Lung (tissue), 12 donors: ENCODE results near the gene ARHGAP28. TPM values are rescaled to one million over a fixed set of nuclear protein-coding genes. Genes with fewer than 3 reads are reported as not detected.

Source experiments
- ATAC-seq: fragments of 200-7000 bp; cut with Tn5 transposase; one replicate; pipeline ENCODE4 v1.9.1; 2020; ENCODE audit warnings: moderate number of reproducible peaks; ENCODE audit not compliant: insufficient read depth, low FRiP score
- DNase-seq, 3 donors: peaks; one replicate each; pipeline ENCODE4 v3.0.0-alpha.2; 2013 to 2017
- H3K27ac ChIP-seq, 2 donors: one replicate each; pipeline ENCODE4 v1.5.1; 2013; ENCODE audit warnings: mild to moderate bottlenecking in 2 of 2, moderate library complexity in 2 of 2, control low read depth in 1 of 2, inconsistent platforms in 1 of 2, low read depth in 1 of 2, low read length in 1 of 2
- H3K27me3 ChIP-seq, 3 donors: one replicate each; pipeline ENCODE4 v1.5.1; 2013; ENCODE audit warnings: low read length in 2 of 3; ENCODE audit not compliant: control insufficient read depth in 3 of 3, insufficient read depth in 3 of 3
- H3K36me3 ChIP-seq, 4 donors: one replicate each; pipeline ENCODE4 v1.5.1; 2013; ENCODE audit warnings: low read length in 4 of 4, mild to moderate bottlenecking in 1 of 4, moderate library complexity in 1 of 4; ENCODE audit not compliant: control insufficient read depth in 4 of 4, insufficient read depth in 4 of 4
- H3K4me1 ChIP-seq, 5 donors: one replicate each; pipeline ENCODE4 v1.5.1; 2013; ENCODE audit warnings: low read length in 5 of 5, mild to moderate bottlenecking in 2 of 5, moderate library complexity in 1 of 5; ENCODE audit not compliant: control insufficient read depth in 5 of 5, insufficient read depth in 5 of 5
- H3K4me3 ChIP-seq: one replicate; pipeline ENCODE4 v1.5.1; 2013; ENCODE audit warnings: mild to moderate bottlenecking, control low read depth, moderate library complexity
- H3K9ac ChIP-seq, 2 donors: one replicate each; pipeline ENCODE4 v1.5.1; 2013; ENCODE audit warnings: low read length in 2 of 2, control low read depth in 1 of 2; ENCODE audit not compliant: insufficient read depth in 1 of 2
- H3K9me3 ChIP-seq, 4 donors: one replicate each; pipeline ENCODE4 v1.5.1; 2013; ENCODE audit warnings: low read length in 3 of 4, mild to moderate bottlenecking in 1 of 4, moderate library complexity in 1 of 4; ENCODE audit not compliant: control insufficient read depth in 4 of 4, insufficient read depth in 3 of 4
- WGBS, 2 donors: extraction: QIAGEN DNeasy Blood & Tissue Kit; methylation state at CpG; one replicate each; pipeline ENCODE4 v1.1.7; 2013; 5-methylcytosine and 5-hydroxymethylcytosine counted together
- polyA plus RNA-seq, 2 donors: library from polyadenylated mRNA; stranded (reverse); fragments of 200-250 nt; gene quantifications; one replicate each; pipeline ENCODE4 v1.2.1, GENCODE V29; 2013
- total RNA-seq, 2 donors: library from RNA; depleted of rRNA in 1 of 2; stranded (reverse); fragments of >200 nt in 1 of 2; gene quantifications; one replicate each; pipeline ENCODE4 v1.2.1, GENCODE V29; 2014 to 2021
- TF ChIP-seq, protein P1 (sequence below): IDR thresholded peaks from 2 replicates; pipeline ENCODE4 v1.5.1; 2012; ENCODE audit warnings: mild to moderate bottlenecking; ENCODE audit errors: control extremely low read depth, extremely low read depth
- donor health status: control.
- donor health status: control.
- donor health status: Bipolar disorder and iron deficiency.
- donor health status: healthy.
- donor health status: DM: yes; HTN: yes; CAD: no.

ARHGAP28 gene
- total and polyA plus RNA-seq, 4 donors: 1.4 to 123 (median 5.6) TPM

DNA sequence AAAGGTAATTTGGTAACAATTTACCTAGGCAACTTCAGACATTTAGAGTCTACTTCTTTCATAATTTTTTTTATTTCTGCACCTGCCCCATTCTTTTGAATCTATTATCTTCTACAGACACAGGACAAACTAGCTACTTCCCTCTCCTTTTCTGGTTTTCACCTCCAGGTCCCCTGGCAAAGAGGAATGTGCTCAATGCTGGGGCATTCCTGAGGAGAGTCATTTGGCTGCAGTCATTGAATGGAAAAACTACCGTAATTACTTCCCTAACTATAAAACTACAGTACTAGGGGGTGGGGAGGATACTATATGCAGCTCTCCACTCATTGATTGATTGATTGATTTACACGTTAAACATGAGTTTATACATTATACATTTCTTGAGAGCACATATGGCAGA is 11.2 kb upstream of the ARHGAP28 start:
- Histone ChIP-seq H3K27ac (no peak overlapping the region), H3K36me3 (no peaks in the 10 kb centered on the region), H3K27me3 (no peaks in the 10 kb centered on the region), H3K9ac (no peak overlapping the region), H3K4me1 (peaks cover 0 to 11% (median 2%) of the 10 kb centered on the region in 5 donors), H3K9me3 (no peaks in the 10 kb centered on the region), H3K4me3 (no peak overlapping the region)
- WGBS, 2 donors: 82 to 85% methylated on average over 2 of the region's 2 CpGs
- no peak for ATAC-seq
- TF ChIP-seq, protein P1, sequence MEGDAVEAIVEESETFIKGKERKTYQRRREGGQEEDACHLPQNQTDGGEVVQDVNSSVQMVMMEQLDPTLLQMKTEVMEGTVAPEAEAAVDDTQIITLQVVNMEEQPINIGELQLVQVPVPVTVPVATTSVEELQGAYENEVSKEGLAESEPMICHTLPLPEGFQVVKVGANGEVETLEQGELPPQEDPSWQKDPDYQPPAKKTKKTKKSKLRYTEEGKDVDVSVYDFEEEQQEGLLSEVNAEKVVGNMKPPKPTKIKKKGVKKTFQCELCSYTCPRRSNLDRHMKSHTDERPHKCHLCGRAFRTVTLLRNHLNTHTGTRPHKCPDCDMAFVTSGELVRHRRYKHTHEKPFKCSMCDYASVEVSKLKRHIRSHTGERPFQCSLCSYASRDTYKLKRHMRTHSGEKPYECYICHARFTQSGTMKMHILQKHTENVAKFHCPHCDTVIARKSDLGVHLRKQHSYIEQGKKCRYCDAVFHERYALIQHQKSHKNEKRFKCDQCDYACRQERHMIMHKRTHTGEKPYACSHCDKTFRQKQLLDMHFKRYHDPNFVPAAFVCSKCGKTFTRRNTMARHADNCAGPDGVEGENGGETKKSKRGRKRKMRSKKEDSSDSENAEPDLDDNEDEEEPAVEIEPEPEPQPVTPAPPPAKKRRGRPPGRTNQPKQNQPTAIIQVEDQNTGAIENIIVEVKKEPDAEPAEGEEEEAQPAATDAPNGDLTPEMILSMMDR: no peak
- no peak for DNase-seq

DNA sequence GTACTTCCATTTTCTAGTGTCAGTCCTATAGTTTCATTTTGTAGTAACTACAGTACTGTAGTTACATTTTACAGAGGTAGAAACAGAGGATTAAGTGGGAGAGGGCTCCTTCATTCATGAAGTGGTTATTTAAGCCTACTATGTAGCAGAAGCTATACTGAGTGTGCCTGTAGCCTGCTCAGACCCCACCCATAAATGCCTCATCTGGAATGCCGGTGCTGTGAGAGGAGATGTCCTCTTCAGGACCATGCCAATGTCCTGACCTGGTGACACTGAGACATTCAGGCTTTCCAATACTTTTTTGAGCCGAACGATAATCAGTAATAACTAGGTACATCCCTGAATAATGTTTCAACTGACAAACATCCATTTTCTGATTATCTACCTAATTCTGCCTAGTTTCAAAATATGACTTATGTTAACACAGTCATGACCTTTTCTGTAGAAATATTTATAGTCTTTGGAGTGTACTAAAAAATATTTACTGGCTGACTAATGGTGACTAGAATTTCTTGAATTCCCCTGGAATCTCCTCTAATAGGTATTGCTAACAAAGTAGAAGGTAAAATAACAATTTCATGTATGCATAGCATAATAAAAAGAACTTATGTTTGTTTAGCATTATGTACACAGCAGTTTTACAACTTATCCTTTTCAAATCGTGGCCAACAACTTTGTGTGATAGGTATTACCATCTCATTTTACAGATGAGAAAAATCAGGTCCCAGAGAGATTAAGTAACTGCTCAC is 10.2 kb upstream of the ARHGAP28 start:
- Histone ChIP-seq H3K27ac (no peak overlapping the region), H3K9me3 (no peaks in the 10 kb centered on the region), H3K36me3 (no peaks in the 10 kb centered on the region), H3K9ac (no peak overlapping the region), H3K27me3 (no peaks in the 10 kb centered on the region), H3K4me1 (peaks cover 0 to 14% (median 2%) of the 10 kb centered on the region in 5 donors), H3K4me3 (no peak overlapping the region)
- TF ChIP-seq, protein P1: no peak
- no peak for ATAC-seq
- DNase-seq: no peak
- 73% methylated on average over 4 of the region's 4 CpGs for WGBS, 2 donors

DNA sequence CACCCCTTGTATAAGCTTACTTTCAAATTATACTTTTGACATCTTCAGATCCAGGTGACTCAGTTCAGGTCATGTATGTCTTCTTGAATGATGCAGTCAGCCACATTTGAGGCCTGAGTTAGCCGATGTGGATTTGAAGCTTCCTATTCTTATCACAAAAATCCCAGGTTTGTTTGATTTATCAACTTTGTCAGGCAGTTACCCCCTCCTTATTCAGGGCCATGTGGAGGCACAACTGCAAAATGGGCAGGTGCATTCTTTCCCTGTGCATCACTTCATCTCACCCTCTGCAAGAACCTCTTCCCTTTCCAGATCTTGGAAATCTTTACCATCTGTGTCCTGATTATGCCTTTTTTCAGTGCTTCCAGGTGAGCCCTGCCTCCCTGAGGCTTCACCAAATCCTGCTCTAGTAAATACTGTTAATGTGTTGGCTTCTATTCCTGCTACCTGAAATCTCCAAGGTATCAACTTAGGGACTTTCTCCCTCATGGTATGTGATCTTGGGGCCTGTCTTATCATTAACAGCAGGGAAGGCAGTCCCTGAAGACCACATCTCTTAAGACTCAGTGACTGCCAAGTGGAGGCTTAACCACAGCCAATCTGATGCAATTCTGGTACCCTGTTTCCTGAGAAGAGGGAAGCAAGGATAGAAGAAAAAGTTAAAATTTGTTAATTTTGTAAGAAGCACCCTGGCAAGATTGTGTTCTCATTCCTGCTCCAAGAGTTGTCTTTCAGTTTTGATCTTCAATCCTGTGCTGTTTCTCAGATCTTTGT is 9.4 kb upstream of the ARHGAP28 start:
- Histone ChIP-seq H3K9ac (no peak overlapping the region), H3K27ac (no peak overlapping the region), H3K27me3 (no peaks in the 10 kb centered on the region), H3K9me3 (no peaks in the 10 kb centered on the region), H3K36me3 (no peaks in the 10 kb centered on the region), H3K4me1 (peaks cover 0 to 19% (median 2%) of the 10 kb centered on the region in 5 donors), H3K4me3 (no peak overlapping the region)
- no peak for ATAC-seq
- DNase-seq: no peak
- TF ChIP-seq, protein P1: no peak
- WGBS, 2 donors: 77 to 93% methylated on average over 1 of the region's 1 CpG
